IMR-90 (cell line): ENCODE data around the gene HOXC10. TPM values are rescaled to one million over a fixed set of nuclear protein-coding genes. Genes with fewer than 3 reads are reported as not detected.
A peak's percentile ranks its signal among the peaks of the same experiment; 100 is the strongest.

Source experiments
- ATAC-seq: fragments of 200-7000 bp; cut with Tn5 transposase; 2 replicates; pipeline ENCODE4 v1.9.1; 2020; ENCODE audit warnings: low read depth, mild to moderate bottlenecking, moderate library complexity
- BruUV-seq: library from RNA; stranded (reverse); fragments of 400-500 nt; replicated peaks from 2 replicates; lab custom pipeline; 2021; lab: Mats Ljungman, UMichigan
- CTCF ChIA-PET: fragments of 300-600 bp; formaldehyde crosslinking; extraction: SDS; loops from one replicate; lab custom pipeline; 2021; ENCODE audit warnings: antibody characterized with exemption; lab: Yijun Ruan, JAX
- POLR2A ChIA-PET: fragments of 300-600 bp; sonication (Branson Sonifier 250); formaldehyde crosslinking; loops from one replicate; lab custom pipeline; 2022; ENCODE audit warnings: antibody characterized with exemption; ENCODE audit not compliant: unreplicated experiment; lab: Charles Lee
- DNase-seq: peaks from one replicate; pipeline ENCODE4 v3.0.0; 2013
- H2AFZ ChIP-seq: replicated peaks from 2 replicates; pipeline ENCODE3; 2013; ENCODE audit warnings: low read length, mild to moderate bottlenecking; ENCODE audit not compliant: poor library complexity
- H2AK5ac ChIP-seq: 2 replicates; pipeline ENCODE4 v1.6.1; 2013; ENCODE audit warnings: low read depth, low read length, inconsistent platforms
- H2AK9ac ChIP-seq: replicated peaks from 2 replicates; pipeline ENCODE3; 2013; ENCODE audit warnings: mild to moderate bottlenecking, low read depth, low read length, moderate library complexity; ENCODE audit not compliant: poor library complexity
- H2BK120ac ChIP-seq: 2 replicates; pipeline ENCODE4 v1.6.1; 2013; ENCODE audit warnings: low read depth, low read length, inconsistent platforms
- H2BK15ac ChIP-seq: 3 replicates; pipeline ENCODE4 v1.6.1; 2013; ENCODE audit warnings: low read depth, low read length, inconsistent platforms
- H2BK20ac ChIP-seq: 2 replicates; pipeline ENCODE4 v1.6.1; 2013; ENCODE audit warnings: low read depth, mild to moderate bottlenecking, inconsistent platforms, low read length, moderate library complexity
- H2BK5ac ChIP-seq: 2 replicates; pipeline ENCODE4 v1.6.1; 2013; ENCODE audit warnings: mild to moderate bottlenecking, low read depth, low read length, inconsistent platforms; ENCODE audit not compliant: poor library complexity, severe bottlenecking
- H3K14ac ChIP-seq: replicated peaks from 2 replicates; pipeline ENCODE4 v1.6.1; 2013; ENCODE audit warnings: low read depth, low read length, inconsistent platforms
- H3K18ac ChIP-seq: 2 replicates; pipeline ENCODE4 v1.6.1; 2013; ENCODE audit warnings: low read depth, low read length, control low read depth
- H3K23ac ChIP-seq: 2 replicates; pipeline ENCODE4 v1.6.1; 2013; ENCODE audit warnings: low read depth, low read length, inconsistent platforms
- H3K27ac ChIP-seq: 2 replicates; pipeline ENCODE4 v1.5.1; 2013; ENCODE audit warnings: mild to moderate bottlenecking, control low read depth, low read length; ENCODE audit not compliant: insufficient read depth
- H3K27me3 ChIP-seq: 2 replicates; pipeline ENCODE4 v1.6.1; 2013; ENCODE audit warnings: low read length; ENCODE audit not compliant: control insufficient read depth, insufficient read depth
- H3K36me3 ChIP-seq: 2 replicates; pipeline ENCODE4 v1.6.1; 2013; ENCODE audit warnings: low read length, mixed read lengths; ENCODE audit not compliant: control insufficient read depth, insufficient read depth
- H3K4ac ChIP-seq: 2 replicates; pipeline ENCODE4 v1.6.1; 2013; ENCODE audit warnings: low read depth, low read length, inconsistent platforms
- H3K4me1 ChIP-seq: 2 replicates; pipeline ENCODE4 v1.6.1; 2013; ENCODE audit warnings: low read length, mixed read lengths; ENCODE audit not compliant: control insufficient read depth, insufficient read depth
- H3K4me2 ChIP-seq: 2 replicates; pipeline ENCODE4 v1.6.1; 2013; ENCODE audit warnings: low read depth, mild to moderate bottlenecking, control low read depth, low read length, moderate library complexity
- H3K4me3 ChIP-seq: 2 replicates; pipeline ENCODE4 v1.5.1; 2013; ENCODE audit warnings: low read depth, mild to moderate bottlenecking, control low read depth, low read length, moderate library complexity; ENCODE audit not compliant: insufficient read depth
- H3K56ac ChIP-seq: 2 replicates; pipeline ENCODE4 v1.6.1; 2013; ENCODE audit warnings: low read length, inconsistent platforms; ENCODE audit not compliant: insufficient read depth; ENCODE audit errors: extremely low read depth
- H3K79me1 ChIP-seq, 2 experiments: 2 replicates each; pipeline ENCODE4 v1.6.1; 2013; ENCODE audit warnings: low read length in 2 of 2, inconsistent platforms in 1 of 2, low read depth in 1 of 2
- H3K9ac ChIP-seq: 2 replicates; pipeline ENCODE4 v1.6.1; 2013; ENCODE audit warnings: low read depth, low read length, control low read depth
- H3K9me1 ChIP-seq: 2 replicates; pipeline ENCODE4 v1.6.1; 2013; ENCODE audit warnings: low read length, inconsistent platforms; ENCODE audit not compliant: insufficient read depth
- H3K9me3 ChIP-seq: 2 replicates; pipeline ENCODE4 v1.6.1; 2013; ENCODE audit warnings: low read length; ENCODE audit not compliant: control insufficient read depth, insufficient read depth
- H4K20me1 ChIP-seq: 2 replicates; pipeline ENCODE4 v1.6.1; 2013; ENCODE audit warnings: low read length, inconsistent platforms; ENCODE audit not compliant: insufficient read depth
- H4K5ac ChIP-seq: 2 replicates; pipeline ENCODE4 v1.6.1; 2013; ENCODE audit warnings: mild to moderate bottlenecking, low read depth, low read length, control low read depth
- H4K8ac ChIP-seq, 2 experiments: 2 replicates each; pipeline ENCODE4 v1.6.1; 2013; ENCODE audit warnings: low read depth in 2 of 2, low read length in 2 of 2, control low read depth in 1 of 2, inconsistent platforms in 1 of 2
- H4K91ac ChIP-seq: 2 replicates; pipeline ENCODE4 v1.6.1; 2013; ENCODE audit warnings: low read depth, low read length, inconsistent platforms; ENCODE audit not compliant: insufficient read depth
- BHLHE40 ChIP-seq: fragments of 150-350 bp; IDR thresholded peaks from 2 replicates; pipeline ENCODE4 v1.6.1; 2016; ENCODE audit warnings: mild to moderate bottlenecking, low read depth, low read length
- CEBPB ChIP-seq: IDR thresholded peaks from 2 replicates; pipeline ENCODE4 v1.6.1; 2012; ENCODE audit warnings: low read depth, low read length, improper control_type of control experiment
- CHD1 ChIP-seq: IDR thresholded peaks from 2 replicates; pipeline ENCODE4 v1.6.1; 2012; ENCODE audit warnings: low read depth, low read length, improper control_type of control experiment
- ELK1 ChIP-seq: fragments of 150-350 bp; IDR thresholded peaks from 2 replicates; pipeline ENCODE4 v1.6.1; 2016; ENCODE audit warnings: low read depth, mild to moderate bottlenecking, low read length, moderate library complexity, borderline replicate concordance
- FOS ChIP-seq: fragments of 150-350 bp; IDR thresholded peaks from 2 replicates; pipeline ENCODE4 v1.6.1; 2016; ENCODE audit warnings: low read depth, low read length
- MAFK ChIP-seq: IDR thresholded peaks from 2 replicates; pipeline ENCODE4 v1.6.1; 2012; ENCODE audit warnings: low read depth, low read length, improper control_type of control experiment
- MAZ ChIP-seq: IDR thresholded peaks from 2 replicates; pipeline ENCODE4 v1.6.1; 2012; ENCODE audit warnings: low read depth, mild to moderate bottlenecking, low read length, improper control_type of control experiment, moderate library complexity, borderline replicate concordance
- MXI1 ChIP-seq: IDR thresholded peaks from 2 replicates; pipeline ENCODE4 v1.6.1; 2012; ENCODE audit warnings: low read depth, mild to moderate bottlenecking, low read length, moderate library complexity, borderline replicate concordance
- NFE2L2 ChIP-seq: fragments of 150-350 bp; IDR thresholded peaks from 2 replicates; pipeline ENCODE4 v1.6.1; 2016; ENCODE audit warnings: low read depth, mild to moderate bottlenecking, low read length
- POLR2A ChIP-seq: IDR thresholded peaks from 2 replicates; pipeline ENCODE4 v1.6.1; 2012; ENCODE audit warnings: mild to moderate bottlenecking, low read depth, low read length
- RAD21 ChIP-seq: IDR thresholded peaks from 2 replicates; pipeline ENCODE4 v1.6.1; 2012; ENCODE audit warnings: low read length, improper control_type of control experiment
- RCOR1 ChIP-seq: IDR thresholded peaks from 2 replicates; pipeline ENCODE4 v1.6.1; 2012; ENCODE audit warnings: mild to moderate bottlenecking, low read length, improper control_type of control experiment; ENCODE audit not compliant: insufficient replicate concordance
- RFX5 ChIP-seq: IDR thresholded peaks from 2 replicates; pipeline ENCODE4 v1.8.0; 2012; ENCODE audit warnings: low read depth, mild to moderate bottlenecking, low read length, moderate library complexity
- SMC3 ChIP-seq: fragments of 150-350 bp; IDR thresholded peaks from 2 replicates; pipeline ENCODE4 v1.6.1; 2016; ENCODE audit warnings: low read depth, mild to moderate bottlenecking, antibody characterized with exemption, low read length, moderate library complexity
- USF2 ChIP-seq: fragments of 150-350 bp; IDR thresholded peaks from 2 replicates; pipeline ENCODE4 v1.6.1; 2017; ENCODE audit warnings: mild to moderate bottlenecking, antibody characterized with exemption, low read length, low read depth
- WGBS, 2 experiments: methylation state at CpG; one replicate each; pipeline versions ENCODE4 v1.1.5 to v1.1.7; 2013; ENCODE audit warnings: missing lambda C conversion rate in 2 of 2; ENCODE audit not compliant: insufficient read length in 1 of 2; ENCODE audit errors: extremely low coverage in 2 of 2; 5-methylcytosine and 5-hydroxymethylcytosine counted together
- dilution Hi-C: fragments of 300-500 bp; cut with HindIII; formaldehyde crosslinking; loops from one replicate; pipeline ENCODE4 v1.14.3; 2018; ENCODE audit warnings: low sequenced_read_pairs; ENCODE audit not compliant: unreplicated experiment
- in situ Hi-C: fragments of 300-500 bp; cut with MboI; formaldehyde crosslinking; loops from 3 replicates; pipeline ENCODE4 v1.14.3; 2019; ENCODE audit warnings: low sequenced_read_pairs, inconsistent platforms, mixed read lengths
- intact Hi-C: fragments of 100-400 bp; cut with micrococcal nuclease; formaldehyde crosslinking; loops from 2 replicates; pipeline ENCODE4 v1.10.0; 2022
- polyA plus RNA-seq, 3 experiments: library from polyadenylated mRNA; depleted of rRNA; stranded (reverse); fragments of >200 nt; gene quantifications; 2 replicates each; pipeline ENCODE4 v1.2.3, GENCODE V29; 2012; ENCODE audit warnings: low replicate concordance in 1 of 3
- total RNA-seq: library from RNA; depleted of rRNA; stranded (reverse); fragments of >200 nt; gene quantifications from 2 replicates; pipeline ENCODE4 v1.2.3, GENCODE V29; 2012
- TF ChIP-seq, protein P1 (sequence below): conservative IDR thresholded peaks from 2 replicates; pipeline ENCODE4 v1.5.1; 2012; ENCODE audit warnings: mild to moderate bottlenecking, low read depth, low read length, improper control_type of control experiment

The HOXC10 gene
- total and polyA plus RNA-seq, 2 of the 4 experiments (the other 2 are of a cell fraction) = 0.15 TPM; not detected in 1

DNA sequence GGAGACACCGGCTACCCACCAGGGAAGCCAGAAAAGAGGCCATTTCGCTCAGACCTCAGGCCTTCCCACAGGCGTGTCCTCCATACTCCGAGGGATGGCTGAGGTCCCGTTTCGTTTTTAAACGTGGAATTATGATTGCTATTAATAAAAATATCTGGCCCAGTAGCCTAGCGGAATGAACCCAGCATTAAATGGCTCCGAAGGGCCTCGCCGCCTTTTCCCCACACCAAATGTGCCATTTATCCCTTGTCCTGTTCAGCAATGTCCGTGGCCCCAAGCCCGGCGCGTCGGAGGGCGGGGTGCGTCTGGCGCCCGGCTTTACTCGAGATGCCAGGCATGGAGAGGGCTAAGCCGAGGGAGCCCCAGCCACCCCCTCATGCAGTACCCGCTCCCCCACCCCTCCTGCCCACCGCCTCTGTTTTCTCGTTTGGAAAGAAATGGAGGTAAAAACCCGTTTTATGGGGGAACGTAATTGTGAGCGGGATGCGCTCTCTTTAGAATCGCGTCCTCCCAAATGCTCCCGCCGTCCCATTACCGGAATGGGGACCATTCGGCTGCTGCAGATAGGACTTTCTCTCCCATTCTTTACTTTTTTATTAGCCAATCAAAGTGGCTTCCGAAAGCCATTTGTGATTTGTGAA is 29.6 kb downstream of the HOXC10 start:
- Histone ChIP-seq H4K20me1 (no peaks in the 10 kb centered on the region), H3K56ac (no peak overlapping the region), H3K4me1 (no peaks in the 10 kb centered on the region), H3K4me3 (no peak overlapping the region), H4K5ac (no peak overlapping the region), H3K9me3 (peaks cover 4% of the 10 kb centered on the region), H3K9ac (no peak overlapping the region), H3K4me2 (peak overlapping the region; percentile 22; the same call in 1 of the 2 replicates), H2BK15ac (no peak overlapping the region), H3K27me3 (peaks cover 90% of the 10 kb centered on the region), H4K91ac (no peak overlapping the region), H3K14ac (no peak overlapping the region), H4K8ac (no peak overlapping the region), H2BK20ac (no peak overlapping the region), H3K4ac (no peak overlapping the region), H3K36me3 (no peaks in the 10 kb centered on the region), H2AFZ (peak overlapping the region; percentile 32), H3K18ac (no peak overlapping the region), H2AK9ac (no peak overlapping the region), H2AK5ac (no peak overlapping the region), H3K27ac (no peak overlapping the region), H2BK120ac (no peak overlapping the region), H3K23ac (no peak overlapping the region), H2BK5ac (no peak overlapping the region), H3K9me1 (no peaks in the 10 kb centered on the region), H3K79me1 (no peaks in the 10 kb centered on the region)
- intact Hi-C loops = no loop called here
- in situ Hi-C loops = no loop called here
- TF ChIP-seq SMC3 (no peak), ELK1 (no peak), RAD21 (no peak), MAZ (no peak), CHD1 (no peak), CEBPB (no peak), USF2 (no peak), NFE2L2 (no peak), RCOR1 (no peak), BHLHE40 (no peak), RFX5 (no peak), MXI1 (no peak), MAFK (no peak), FOS (no peak), POLR2A (no peak)
- TF ChIP-seq, protein P1, sequence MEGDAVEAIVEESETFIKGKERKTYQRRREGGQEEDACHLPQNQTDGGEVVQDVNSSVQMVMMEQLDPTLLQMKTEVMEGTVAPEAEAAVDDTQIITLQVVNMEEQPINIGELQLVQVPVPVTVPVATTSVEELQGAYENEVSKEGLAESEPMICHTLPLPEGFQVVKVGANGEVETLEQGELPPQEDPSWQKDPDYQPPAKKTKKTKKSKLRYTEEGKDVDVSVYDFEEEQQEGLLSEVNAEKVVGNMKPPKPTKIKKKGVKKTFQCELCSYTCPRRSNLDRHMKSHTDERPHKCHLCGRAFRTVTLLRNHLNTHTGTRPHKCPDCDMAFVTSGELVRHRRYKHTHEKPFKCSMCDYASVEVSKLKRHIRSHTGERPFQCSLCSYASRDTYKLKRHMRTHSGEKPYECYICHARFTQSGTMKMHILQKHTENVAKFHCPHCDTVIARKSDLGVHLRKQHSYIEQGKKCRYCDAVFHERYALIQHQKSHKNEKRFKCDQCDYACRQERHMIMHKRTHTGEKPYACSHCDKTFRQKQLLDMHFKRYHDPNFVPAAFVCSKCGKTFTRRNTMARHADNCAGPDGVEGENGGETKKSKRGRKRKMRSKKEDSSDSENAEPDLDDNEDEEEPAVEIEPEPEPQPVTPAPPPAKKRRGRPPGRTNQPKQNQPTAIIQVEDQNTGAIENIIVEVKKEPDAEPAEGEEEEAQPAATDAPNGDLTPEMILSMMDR = no peak
- ChIA-PET POLR2A (no interaction called here), CTCF (no interaction called here)
- no TSS peak for BruUV-seq
- DNase-seq = no peak
- ATAC-seq = no peak
- dilution Hi-C loops = no loop called here
- WGBS, 2 experiments = no CpG with 5 or more reads among the region's 36 CpGs
